ENCODE results near the gene FBXO42.

DNA sequence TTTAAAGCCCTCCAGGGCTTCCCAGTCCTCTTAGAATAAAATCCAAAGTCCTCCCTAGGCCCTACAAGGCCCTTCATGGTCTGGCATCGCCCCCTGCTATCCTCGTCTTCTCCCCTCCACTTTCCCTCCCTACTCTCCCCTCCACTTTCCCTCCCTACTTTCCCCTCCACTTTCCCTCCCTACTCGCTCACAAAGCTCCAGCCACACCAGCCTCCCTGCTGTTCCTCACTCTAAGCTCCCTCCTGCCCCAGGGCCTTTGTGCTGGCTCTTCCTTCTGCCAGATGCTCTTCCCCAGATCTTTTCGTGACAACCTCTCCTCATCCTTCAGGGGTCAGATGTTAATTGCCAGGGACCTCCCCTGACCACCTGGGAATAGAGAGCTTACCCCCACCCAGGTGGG is 152.6 kb downstream of the FBXO42 start:
- TF ChIP-seq, protein P1, sequence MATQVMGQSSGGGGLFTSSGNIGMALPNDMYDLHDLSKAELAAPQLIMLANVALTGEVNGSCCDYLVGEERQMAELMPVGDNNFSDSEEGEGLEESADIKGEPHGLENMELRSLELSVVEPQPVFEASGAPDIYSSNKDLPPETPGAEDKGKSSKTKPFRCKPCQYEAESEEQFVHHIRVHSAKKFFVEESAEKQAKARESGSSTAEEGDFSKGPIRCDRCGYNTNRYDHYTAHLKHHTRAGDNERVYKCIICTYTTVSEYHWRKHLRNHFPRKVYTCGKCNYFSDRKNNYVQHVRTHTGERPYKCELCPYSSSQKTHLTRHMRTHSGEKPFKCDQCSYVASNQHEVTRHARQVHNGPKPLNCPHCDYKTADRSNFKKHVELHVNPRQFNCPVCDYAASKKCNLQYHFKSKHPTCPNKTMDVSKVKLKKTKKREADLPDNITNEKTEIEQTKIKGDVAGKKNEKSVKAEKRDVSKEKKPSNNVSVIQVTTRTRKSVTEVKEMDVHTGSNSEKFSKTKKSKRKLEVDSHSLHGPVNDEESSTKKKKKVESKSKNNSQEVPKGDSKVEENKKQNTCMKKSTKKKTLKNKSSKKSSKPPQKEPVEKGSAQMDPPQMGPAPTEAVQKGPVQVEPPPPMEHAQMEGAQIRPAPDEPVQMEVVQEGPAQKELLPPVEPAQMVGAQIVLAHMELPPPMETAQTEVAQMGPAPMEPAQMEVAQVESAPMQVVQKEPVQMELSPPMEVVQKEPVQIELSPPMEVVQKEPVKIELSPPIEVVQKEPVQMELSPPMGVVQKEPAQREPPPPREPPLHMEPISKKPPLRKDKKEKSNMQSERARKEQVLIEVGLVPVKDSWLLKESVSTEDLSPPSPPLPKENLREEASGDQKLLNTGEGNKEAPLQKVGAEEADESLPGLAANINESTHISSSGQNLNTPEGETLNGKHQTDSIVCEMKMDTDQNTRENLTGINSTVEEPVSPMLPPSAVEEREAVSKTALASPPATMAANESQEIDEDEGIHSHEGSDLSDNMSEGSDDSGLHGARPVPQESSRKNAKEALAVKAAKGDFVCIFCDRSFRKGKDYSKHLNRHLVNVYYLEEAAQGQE (IDR thresholded peaks at IDR 0.05; ENCODE audit: unreplicated experiment), result no peak
- TF ChIP-seq, protein P2, sequence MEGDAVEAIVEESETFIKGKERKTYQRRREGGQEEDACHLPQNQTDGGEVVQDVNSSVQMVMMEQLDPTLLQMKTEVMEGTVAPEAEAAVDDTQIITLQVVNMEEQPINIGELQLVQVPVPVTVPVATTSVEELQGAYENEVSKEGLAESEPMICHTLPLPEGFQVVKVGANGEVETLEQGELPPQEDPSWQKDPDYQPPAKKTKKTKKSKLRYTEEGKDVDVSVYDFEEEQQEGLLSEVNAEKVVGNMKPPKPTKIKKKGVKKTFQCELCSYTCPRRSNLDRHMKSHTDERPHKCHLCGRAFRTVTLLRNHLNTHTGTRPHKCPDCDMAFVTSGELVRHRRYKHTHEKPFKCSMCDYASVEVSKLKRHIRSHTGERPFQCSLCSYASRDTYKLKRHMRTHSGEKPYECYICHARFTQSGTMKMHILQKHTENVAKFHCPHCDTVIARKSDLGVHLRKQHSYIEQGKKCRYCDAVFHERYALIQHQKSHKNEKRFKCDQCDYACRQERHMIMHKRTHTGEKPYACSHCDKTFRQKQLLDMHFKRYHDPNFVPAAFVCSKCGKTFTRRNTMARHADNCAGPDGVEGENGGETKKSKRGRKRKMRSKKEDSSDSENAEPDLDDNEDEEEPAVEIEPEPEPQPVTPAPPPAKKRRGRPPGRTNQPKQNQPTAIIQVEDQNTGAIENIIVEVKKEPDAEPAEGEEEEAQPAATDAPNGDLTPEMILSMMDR (conservative IDR thresholded peaks at IDR 0.05; ENCODE audit: low read depth in 2 of 2), result no peak
- no peak for TF ChIP-seq STAT1 (IDR thresholded peaks at IDR 0.05; ENCODE audit: unreplicated experiment)
- no peak for TF ChIP-seq EZH2 (IDR thresholded peaks at IDR 0.05; ENCODE audit: low read depth, unreplicated experiment)
- no peak for TF ChIP-seq EZH2phosphoT487 (IDR thresholded peaks at IDR 0.05; ENCODE audit: unreplicated experiment)
- TF ChIP-seq JUNB (IDR thresholded peaks at IDR 0.05; ENCODE audit: unreplicated experiment), result no peak
- TF ChIP-seq POLR2AphosphoS5 (IDR thresholded peaks at IDR 0.05; ENCODE audit: low read depth), result no peak
- TF ChIP-seq, protein P3, sequence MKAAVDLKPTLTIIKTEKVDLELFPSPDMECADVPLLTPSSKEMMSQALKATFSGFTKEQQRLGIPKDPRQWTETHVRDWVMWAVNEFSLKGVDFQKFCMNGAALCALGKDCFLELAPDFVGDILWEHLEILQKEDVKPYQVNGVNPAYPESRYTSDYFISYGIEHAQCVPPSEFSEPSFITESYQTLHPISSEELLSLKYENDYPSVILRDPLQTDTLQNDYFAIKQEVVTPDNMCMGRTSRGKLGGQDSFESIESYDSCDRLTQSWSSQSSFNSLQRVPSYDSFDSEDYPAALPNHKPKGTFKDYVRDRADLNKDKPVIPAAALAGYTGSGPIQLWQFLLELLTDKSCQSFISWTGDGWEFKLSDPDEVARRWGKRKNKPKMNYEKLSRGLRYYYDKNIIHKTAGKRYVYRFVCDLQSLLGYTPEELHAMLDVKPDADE (IDR thresholded peaks at IDR 0.05), result no peak
- TF ChIP-seq CREB1 (CRISPR knock-in tag; IDR thresholded peaks at IDR 0.05; ENCODE audit: low read depth), result no peak
- TF ChIP-seq ZNF331 (CRISPR knock-in tag; IDR thresholded peaks at IDR 0.05; ENCODE audit: low read depth), result no peak
- TF ChIP-seq ZNF114 (CRISPR knock-in tag; IDR thresholded peaks at IDR 0.05), result no peak
- TF ChIP-seq NANOG (IDR thresholded peaks at IDR 0.05; ENCODE audit: borderline replicate concordance), result no peak
- TF ChIP-seq, protein P4, sequence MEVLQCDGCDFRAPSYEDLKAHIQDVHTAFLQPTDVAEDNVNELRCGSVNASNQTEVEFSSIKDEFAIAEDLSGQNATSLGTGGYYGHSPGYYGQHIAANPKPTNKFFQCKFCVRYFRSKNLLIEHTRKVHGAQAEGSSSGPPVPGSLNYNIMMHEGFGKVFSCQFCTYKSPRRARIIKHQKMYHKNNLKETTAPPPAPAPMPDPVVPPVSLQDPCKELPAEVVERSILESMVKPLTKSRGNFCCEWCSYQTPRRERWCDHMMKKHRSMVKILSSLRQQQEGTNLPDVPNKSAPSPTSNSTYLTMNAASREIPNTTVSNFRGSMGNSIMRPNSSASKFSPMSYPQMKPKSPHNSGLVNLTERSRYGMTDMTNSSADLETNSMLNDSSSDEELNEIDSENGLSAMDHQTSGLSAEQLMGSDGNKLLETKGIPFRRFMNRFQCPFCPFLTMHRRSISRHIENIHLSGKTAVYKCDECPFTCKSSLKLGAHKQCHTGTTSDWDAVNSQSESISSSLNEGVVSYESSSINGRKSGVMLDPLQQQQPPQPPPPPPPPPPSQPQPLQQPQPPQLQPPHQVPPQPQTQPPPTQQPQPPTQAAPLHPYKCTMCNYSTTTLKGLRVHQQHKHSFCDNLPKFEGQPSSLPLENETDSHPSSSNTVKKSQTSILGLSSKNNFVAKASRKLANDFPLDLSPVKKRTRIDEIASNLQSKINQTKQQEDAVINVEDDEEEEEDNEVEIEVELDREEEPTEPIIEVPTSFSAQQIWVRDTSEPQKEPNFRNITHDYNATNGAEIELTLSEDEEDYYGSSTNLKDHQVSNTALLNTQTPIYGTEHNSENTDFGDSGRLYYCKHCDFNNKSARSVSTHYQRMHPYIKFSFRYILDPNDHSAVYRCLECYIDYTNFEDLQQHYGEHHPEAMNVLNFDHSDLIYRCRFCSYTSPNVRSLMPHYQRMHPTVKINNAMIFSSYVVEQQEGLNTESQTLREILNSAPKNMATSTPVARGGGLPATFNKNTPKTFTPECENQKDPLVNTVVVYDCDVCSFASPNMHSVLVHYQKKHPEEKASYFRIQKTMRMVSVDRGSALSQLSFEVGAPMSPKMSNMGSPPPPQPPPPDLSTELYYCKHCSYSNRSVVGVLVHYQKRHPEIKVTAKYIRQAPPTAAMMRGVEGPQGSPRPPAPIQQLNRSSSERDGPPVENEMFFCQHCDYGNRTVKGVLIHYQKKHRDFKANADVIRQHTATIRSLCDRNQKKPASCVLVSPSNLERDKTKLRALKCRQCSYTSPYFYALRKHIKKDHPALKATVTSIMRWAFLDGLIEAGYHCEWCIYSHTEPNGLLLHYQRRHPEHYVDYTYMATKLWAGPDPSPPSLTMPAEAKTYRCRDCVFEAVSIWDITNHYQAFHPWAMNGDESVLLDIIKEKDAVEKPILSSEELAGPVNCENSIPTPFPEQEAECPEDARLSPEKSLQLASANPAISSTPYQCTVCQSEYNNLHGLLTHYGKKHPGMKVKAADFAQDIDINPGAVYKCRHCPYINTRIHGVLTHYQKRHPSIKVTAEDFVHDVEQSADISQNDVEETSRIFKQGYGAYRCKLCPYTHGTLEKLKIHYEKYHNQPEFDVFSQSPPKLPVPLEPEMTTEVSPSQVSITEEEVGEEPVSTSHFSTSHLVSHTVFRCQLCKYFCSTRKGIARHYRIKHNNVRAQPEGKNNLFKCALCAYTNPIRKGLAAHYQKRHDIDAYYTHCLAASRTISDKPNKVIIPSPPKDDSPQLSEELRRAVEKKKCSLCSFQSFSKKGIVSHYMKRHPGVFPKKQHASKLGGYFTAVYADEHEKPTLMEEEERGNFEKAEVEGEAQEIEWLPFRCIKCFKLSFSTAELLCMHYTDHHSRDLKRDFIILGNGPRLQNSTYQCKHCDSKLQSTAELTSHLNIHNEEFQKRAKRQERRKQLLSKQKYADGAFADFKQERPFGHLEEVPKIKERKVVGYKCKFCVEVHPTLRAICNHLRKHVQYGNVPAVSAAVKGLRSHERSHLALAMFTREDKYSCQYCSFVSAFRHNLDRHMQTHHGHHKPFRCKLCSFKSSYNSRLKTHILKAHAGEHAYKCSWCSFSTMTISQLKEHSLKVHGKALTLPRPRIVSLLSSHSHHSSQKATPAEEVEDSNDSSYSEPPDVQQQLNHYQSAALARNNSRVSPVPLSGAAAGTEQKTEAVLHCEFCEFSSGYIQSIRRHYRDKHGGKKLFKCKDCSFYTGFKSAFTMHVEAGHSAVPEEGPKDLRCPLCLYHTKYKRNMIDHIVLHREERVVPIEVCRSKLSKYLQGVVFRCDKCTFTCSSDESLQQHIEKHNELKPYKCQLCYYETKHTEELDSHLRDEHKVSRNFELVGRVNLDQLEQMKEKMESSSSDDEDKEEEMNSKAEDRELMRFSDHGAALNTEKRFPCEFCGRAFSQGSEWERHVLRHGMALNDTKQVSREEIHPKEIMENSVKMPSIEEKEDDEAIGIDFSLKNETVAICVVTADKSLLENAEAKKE (CRISPR knock-in tag; IDR thresholded peaks at IDR 0.05), result no peak
